ENCODE data around the gene HIF3A. TPM values are rescaled to one million over a fixed set of nuclear protein-coding genes. Genes with fewer than 3 reads are reported as not detected.

HIF3A gene
- polyA plus RNA-seq, 1 donor (not counting 4 experiments of a cell fraction or from before 2014, with no cell fraction given), result 0.01 TPM

GRCh38 chr19:46371371-46371901 lies 74.6 kb downstream of the HIF3A start:
- H3K4me2 ChIP-seq (ENCODE audit: control insufficient read depth, extremely low read depth, insufficient read depth, low read depth, low read length), result peak overlapping the region; percentile 88
- FAIRE-seq (no peak), DNase-seq (ENCODE audit: low read depth, low spot score) (no peak)
- peaks cover 44% of the 10 kb centered on the region for H3K4me1 ChIP-seq (ENCODE audit: control insufficient read depth, extremely low read depth, insufficient read depth, low read length)
- TF ChIP-seq CTCF (optimal IDR thresholded peaks at IDR 0.05 in 1 of 3, IDR thresholded peaks at IDR 0.05 in 1 of 3, conservative IDR thresholded peaks at IDR 0.05 in 1 of 3; ENCODE audit: extremely low read depth in 1 of 3, insufficient read depth in 2 of 3, low read length in 3 of 3) (peak in 1 of 3 experiments; percentile 27), EZH2 (IDR thresholded peaks at IDR 0.05; ENCODE audit: low read length) (no peak)
- peaks cover 22% of the 10 kb centered on the region for H3K79me2 ChIP-seq (ENCODE audit: control insufficient read depth, insufficient read depth, low read length)
- peak overlapping the region; percentile 91 for H3K27ac ChIP-seq (ENCODE audit: control insufficient read depth, insufficient read depth, low read length)
- H4K20me1 ChIP-seq (ENCODE audit: control insufficient read depth, extremely low read depth, insufficient read depth, low read length), result peaks cover 36% of the 10 kb centered on the region
- dilution Hi-C loops (cut with MboI; ENCODE audit: extremely low pct_ligation_motif_present, low sequenced_read_pairs), result no loop called here
- no peak overlapping the region for H3K4me3 ChIP-seq (ENCODE audit: control insufficient read depth in 2 of 3, extremely low read depth in 1 of 3, insufficient read depth in 2 of 3, low read depth in 1 of 3, low read length in 3 of 3)
- no peak overlapping the region for H2AFZ ChIP-seq (ENCODE audit: control insufficient read depth, low read length)
- H3K9me3 ChIP-seq (ENCODE audit: control insufficient read depth, low read depth, low read length), result no peaks in the 10 kb centered on the region
- H3K27me3 ChIP-seq (ENCODE audit: control insufficient read depth, extremely low read depth, insufficient read depth, low read length), result no peaks in the 10 kb centered on the region
- peaks cover 3% of the 10 kb centered on the region for H3K9me1 ChIP-seq (ENCODE audit: control insufficient read depth, extremely low read depth, insufficient read depth, low read length)
- H3K9ac ChIP-seq (ENCODE audit: control insufficient read depth, extremely low read depth, insufficient read depth, low read length), result peak overlapping the region; percentile 79
- peaks cover 11 to 23% of the 10 kb centered on the region in 2 experiments for H3K36me3 ChIP-seq (ENCODE audit: control insufficient read depth in 2 of 2, extremely low read depth in 1 of 2, insufficient read depth in 2 of 2, low read length in 2 of 2)

DNA sequence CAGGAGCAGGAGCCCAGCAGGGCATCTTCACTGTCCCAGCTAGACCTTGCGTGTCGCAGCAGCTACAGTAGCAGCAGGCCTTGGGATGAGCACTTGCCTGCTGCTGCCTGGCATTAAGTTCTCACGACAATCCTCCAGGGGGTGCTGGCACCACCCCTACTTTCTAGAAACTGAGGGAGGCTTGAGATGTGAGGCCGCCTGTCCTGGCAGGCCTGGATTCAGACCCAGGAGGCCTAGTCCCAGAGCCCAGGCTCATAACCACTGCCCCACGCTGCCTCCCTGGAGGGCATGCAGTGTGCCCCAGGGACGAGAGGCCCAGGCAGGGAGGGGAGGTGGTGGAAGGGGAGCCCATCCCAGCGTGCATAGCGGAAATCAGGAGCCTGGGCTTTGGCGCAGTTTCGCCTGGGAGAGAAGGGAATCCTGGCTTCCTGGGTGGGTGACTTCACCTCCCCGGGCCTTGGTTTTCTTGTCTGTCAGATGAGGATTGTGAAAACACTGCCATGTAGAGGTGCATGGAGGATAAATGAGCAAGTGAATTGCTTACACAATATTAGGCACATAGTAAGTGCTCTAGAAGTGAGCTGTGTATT lies 76.2 kb downstream of the HIF3A start:
- peaks cover 34% of the 10 kb centered on the region for H4K20me1 ChIP-seq (ENCODE audit: control insufficient read depth, extremely low read depth, insufficient read depth, low read length)
- H3K9me1 ChIP-seq (ENCODE audit: control insufficient read depth, extremely low read depth, insufficient read depth, low read length), result peaks cover 3% of the 10 kb centered on the region
- H3K79me2 ChIP-seq (ENCODE audit: control insufficient read depth, insufficient read depth, low read length), result peaks cover 22% of the 10 kb centered on the region
- TF ChIP-seq EZH2 (IDR thresholded peaks at IDR 0.05; ENCODE audit: low read length) (no peak), CTCF (optimal IDR thresholded peaks at IDR 0.05 in 1 of 3, IDR thresholded peaks at IDR 0.05 in 1 of 3, conservative IDR thresholded peaks at IDR 0.05 in 1 of 3; ENCODE audit: extremely low read depth in 1 of 3, insufficient read depth in 2 of 3, low read length in 3 of 3) (peak; percentile 64 to 69 (median 65))
- DNase-seq (ENCODE audit: low read depth, low spot score), result peak; percentile 46
- dilution Hi-C loops (cut with MboI; ENCODE audit: extremely low pct_ligation_motif_present, low sequenced_read_pairs), result no loop called here
- H3K9me3 ChIP-seq (ENCODE audit: control insufficient read depth, low read depth, low read length), result no peaks in the 10 kb centered on the region
- H3K4me2 ChIP-seq (ENCODE audit: control insufficient read depth, extremely low read depth, insufficient read depth, low read depth, low read length), result peak overlapping the region; percentile 88
- peaks cover 44% of the 10 kb centered on the region for H3K4me1 ChIP-seq (ENCODE audit: control insufficient read depth, extremely low read depth, insufficient read depth, low read length)
- H3K36me3 ChIP-seq (ENCODE audit: control insufficient read depth in 2 of 2, extremely low read depth in 1 of 2, insufficient read depth in 2 of 2, low read length in 2 of 2), result peaks cover 12 to 16% of the 10 kb centered on the region in 2 experiments
- peak overlapping the region in 2 of 3 experiments; percentile 48 to 54 for H3K4me3 ChIP-seq (ENCODE audit: control insufficient read depth in 2 of 3, extremely low read depth in 1 of 3, insufficient read depth in 2 of 3, low read depth in 1 of 3, low read length in 3 of 3)
- FAIRE-seq, result peak; percentile 20
- H2AFZ ChIP-seq (ENCODE audit: control insufficient read depth, low read length), result peak overlapping the region; percentile 44
- peak overlapping the region; percentile 79 for H3K9ac ChIP-seq (ENCODE audit: control insufficient read depth, extremely low read depth, insufficient read depth, low read length)
- no peaks in the 10 kb centered on the region for H3K27me3 ChIP-seq (ENCODE audit: control insufficient read depth, extremely low read depth, insufficient read depth, low read length)
- peak overlapping the region; percentile 91 for H3K27ac ChIP-seq (ENCODE audit: control insufficient read depth, insufficient read depth, low read length)

Measured in keratinocyte (primary cell).